CD14-positive monocyte (primary cell): ENCODE data around the gene LENG1. TPM values are rescaled to one million over a fixed set of nuclear protein-coding genes. Genes with fewer than 3 reads are reported as not detected.

Experiments used
- DNase-seq, 3 donors: peaks; one replicate each; pipeline ENCODE4 v3.0.0-alpha.2; 2011 to 2022
- H2AFZ ChIP-seq: 2 replicates; pipeline ENCODE4 v1.6.0; 2012; ENCODE audit warnings: mild to moderate bottlenecking, low read depth, low read length, inconsistent platforms; ENCODE audit not compliant: insufficient read depth, poor library complexity, severe bottlenecking
- H3K27ac ChIP-seq, 2 donors: 1 replicate in 1 of 2; 2 replicates in 1 of 2; pipeline ENCODE4 v1.5.1; 2012 to 2013; ENCODE audit warnings: low read length in 2 of 2, control low read depth in 1 of 2, inconsistent platforms in 1 of 2, low read depth in 1 of 2, mild to moderate bottlenecking in 1 of 2
- H3K27me3 ChIP-seq, 2 donors: one replicate each; pipeline versions ENCODE4 v1.6.0 to v1.6.1; 2011 to 2013; ENCODE audit warnings: low read length in 2 of 2; ENCODE audit not compliant: control insufficient read depth in 2 of 2, insufficient read depth in 2 of 2
- H3K36me3 ChIP-seq, 2 donors: replicated peaks in 1 of 2; 1 replicate in 1 of 2; 2 replicates in 1 of 2; pipeline versions ENCODE4 v1.5.1 to v1.6.1; 2012 to 2013; ENCODE audit warnings: low read length in 2 of 2, control low read depth in 1 of 2, inconsistent platforms in 1 of 2, mild to moderate bottlenecking in 1 of 2; ENCODE audit not compliant: insufficient read depth in 2 of 2, control insufficient read depth in 1 of 2
- H3K4me1 ChIP-seq, 2 donors: 1 replicate in 1 of 2; 2 replicates in 1 of 2; pipeline versions ENCODE4 v1.5.1 to v1.6.1; 2012 to 2013; ENCODE audit warnings: low read length in 2 of 2, control low read depth in 1 of 2, inconsistent platforms in 1 of 2, mild to moderate bottlenecking in 1 of 2, moderate library complexity in 1 of 2; ENCODE audit not compliant: insufficient read depth in 2 of 2, control insufficient read depth in 1 of 2
- H3K4me2 ChIP-seq: replicated peaks from 2 replicates; pipeline ENCODE3; 2012; ENCODE audit warnings: low read length, moderate library complexity, mild to moderate bottlenecking; ENCODE audit not compliant: poor library complexity, severe bottlenecking; ENCODE audit errors: extremely low read depth
- H3K4me3 ChIP-seq, 3 experiments: fragments of 200-600 bp in 1 of 3; sonication (generic) in 1 of 3; replicated peaks in 1 of 3; 1 replicate in 2 of 3; 2 replicates in 1 of 3; pipeline ENCODE4 v1.5.1; 2011 to 2013; ENCODE audit warnings: low read length in 3 of 3, mild to moderate bottlenecking in 3 of 3, control low read depth in 2 of 3, low read depth in 2 of 3, inconsistent platforms in 1 of 3, moderate library complexity in 1 of 3
- H3K79me2 ChIP-seq: 2 replicates; pipeline ENCODE4 v1.6.0; 2012; ENCODE audit warnings: mild to moderate bottlenecking, control low read depth, inconsistent platforms, low read length, moderate library complexity; ENCODE audit not compliant: insufficient read depth
- H3K9ac ChIP-seq: 2 replicates; pipeline ENCODE4 v1.6.0; 2017; ENCODE audit warnings: low read length, mild to moderate bottlenecking; ENCODE audit not compliant: insufficient read depth, poor library complexity, severe bottlenecking
- H3K9me3 ChIP-seq, 2 donors: replicated peaks in 1 of 2; 1 replicate in 1 of 2; 2 replicates in 1 of 2; pipeline versions ENCODE4 v1.5.1 to v1.6.1; 2012 to 2013; ENCODE audit warnings: low read length in 2 of 2, control low read depth in 1 of 2; ENCODE audit not compliant: control insufficient read depth in 1 of 2, insufficient read depth in 1 of 2
- H4K20me1 ChIP-seq: 2 replicates; pipeline ENCODE4 v1.6.0; 2012; ENCODE audit warnings: mild to moderate bottlenecking, low read length, control low read depth, moderate library complexity; ENCODE audit not compliant: insufficient read depth
- H3K27ac Mint-ChIP-seq, 7 donors: one replicate each; pipeline ENCODE4 v1.8.0; 2020; ENCODE audit warnings: mild to moderate bottlenecking in 7 of 7, mixed read lengths in 7 of 7, moderate library complexity in 6 of 7, inconsistent platforms in 2 of 7
- H3K27me3 Mint-ChIP-seq, 3 donors: one replicate each; pipeline ENCODE4 v1.8.0; 2021 to 2022; ENCODE audit warnings: low read depth in 3 of 3, mild to moderate bottlenecking in 3 of 3, mixed read lengths in 3 of 3, moderate library complexity in 3 of 3, inconsistent platforms in 1 of 3
- H3K36me3 Mint-ChIP-seq, 2 donors: one replicate each; pipeline ENCODE4 v1.8.0; 2020; ENCODE audit warnings: mixed read lengths in 2 of 2, inconsistent platforms in 1 of 2, mild to moderate bottlenecking in 1 of 2
- H3K4me1 Mint-ChIP-seq: one replicate; pipeline ENCODE4 v1.8.0; 2020; ENCODE audit warnings: mild to moderate bottlenecking, mixed read lengths
- H3K4me3 Mint-ChIP-seq, 2 donors: one replicate each; pipeline ENCODE4 v1.8.0; 2020; ENCODE audit warnings: mild to moderate bottlenecking in 2 of 2, mixed read lengths in 2 of 2, moderate library complexity in 1 of 2
- H3K9me3 Mint-ChIP-seq, 7 donors: one replicate each; pipeline ENCODE4 v1.8.0; 2020 to 2022; ENCODE audit warnings: mixed read lengths in 7 of 7, mild to moderate bottlenecking in 6 of 7, moderate library complexity in 6 of 7, inconsistent platforms in 2 of 7
- CTCF ChIP-seq: fragments of 200-600 bp; IDR thresholded peaks from one replicate; pipeline ENCODE4 v1.8.0; 2022; ENCODE audit warnings: antibody characterized with exemption, mild to moderate bottlenecking
- WGBS: methylation state at CpG from one replicate; pipeline ENCODE4 v1.1.5; 2013; ENCODE audit warnings: missing lambda C conversion rate; ENCODE audit not compliant: insufficient coverage; 5-methylcytosine and 5-hydroxymethylcytosine counted together
- intact Hi-C, 2 donors: fragments of 100-400 bp; cut with micrococcal nuclease; formaldehyde crosslinking; loops; one replicate each; pipeline versions ENCODE4 v1.15.0 to v1.15.1; 2023
- polyA plus RNA-seq, 3 donors: library from polyadenylated mRNA; depleted of rRNA in 1 of 3; unstranded in 2 of 3; stranded (reverse) in 1 of 3; fragments of 300-500 nt in 2 of 3; fragments of >200 nt in 1 of 3; fragmentation: Illumina TruSeq in 2 of 3; gene quantifications; 1 replicate in 2 of 3; 2 replicates in 1 of 3; pipeline ENCODE4 v1.2.3, GENCODE V29; 2012 to 2021

LENG1 gene
- polyA plus RNA-seq, 3 donors = 3.4 to 5.4 (median 4.2) TPM

- TF ChIP-seq CTCF = no peak
- intact Hi-C loops = no loop called here
Measured at GRCh38 chr19:54124393-54124792, 35.1 kb downstream of the LENG1 start.

DNA sequence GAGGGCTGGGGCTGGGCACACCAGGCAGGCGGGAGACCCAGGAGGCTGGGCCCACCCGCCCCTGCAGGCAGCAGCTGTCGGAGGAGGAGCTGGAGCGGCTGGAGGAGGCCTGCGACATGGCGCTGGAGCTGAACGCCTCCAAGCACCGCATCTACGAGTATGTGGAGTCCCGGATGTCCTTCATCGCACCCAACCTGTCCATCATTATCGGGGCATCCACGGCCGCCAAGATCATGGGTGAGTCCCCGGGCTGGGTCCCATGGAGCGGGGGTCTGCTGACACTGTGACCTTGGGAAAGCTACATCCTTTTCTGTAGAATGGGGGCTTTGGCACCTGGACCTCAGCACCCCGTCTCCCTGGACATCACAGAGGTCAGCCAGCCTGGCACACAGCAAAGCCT lies 35.8 kb downstream of the LENG1 start:
- Histone ChIP-seq H3K27me3 (no peaks in the 10 kb centered on the region), H3K36me3 (peaks cover 79 to 93% of the 10 kb centered on the region in 2 donors), H3K4me1 (no peaks in the 10 kb centered on the region), H3K9ac (no peak overlapping the region), H3K9me3 (no peaks in the 10 kb centered on the region), H2AFZ (no peak overlapping the region), H3K4me2 (no peak overlapping the region), H4K20me1 (no peaks in the 10 kb centered on the region), H3K4me3 (no peak overlapping the region), H3K79me2 (no peaks in the 10 kb centered on the region), H3K27ac (no peak overlapping the region)
- intact Hi-C loops = no loop called here
- TF ChIP-seq CTCF = no peak
- Mint-ChIP-seq H3K4me3 (no peak overlapping the region), H3K4me1 (no peaks in the 10 kb centered on the region), H3K27me3 (no peaks in the 10 kb centered on the region), H3K9me3 (no peaks in the 10 kb centered on the region), H3K36me3 (peaks cover 82 to 94% of the 10 kb centered on the region in 2 donors), H3K27ac (peak overlapping the region in 1 of 7 donors; percentile 63)
- no peak for DNase-seq
- 99% methylated on average over 16 of the region's 17 CpGs for WGBS

More at GRCh38 chr19:54124393-54124792, 35.1 kb downstream of the LENG1 start:
- Histone ChIP-seq H3K4me2 (no peak overlapping the region), H3K27me3 (no peaks in the 10 kb centered on the region), H3K9ac (no peak overlapping the region), H3K27ac (no peak overlapping the region), H3K4me3 (no peak overlapping the region), H2AFZ (no peak overlapping the region), H4K20me1 (no peaks in the 10 kb centered on the region), H3K4me1 (no peaks in the 10 kb centered on the region), H3K36me3 (peaks cover 83 to 96% of the 10 kb centered on the region in 2 donors), H3K79me2 (no peaks in the 10 kb centered on the region), H3K9me3 (no peaks in the 10 kb centered on the region)
- Mint-ChIP-seq H3K4me1 (no peaks in the 10 kb centered on the region), H3K36me3 (peaks cover 81 to 97% of the 10 kb centered on the region in 2 donors), H3K9me3 (no peaks in the 10 kb centered on the region), H3K27me3 (no peaks in the 10 kb centered on the region), H3K4me3 (peak overlapping the region in 1 of 2 donors; percentile 9), H3K27ac (no peak overlapping the region)
- DNase-seq = no peak
- WGBS = 98% methylated on average over 19 of the region's 19 CpGs
